Small intestine (tissue), 7 donors: ENCODE data around the gene MALT1. TPM values are rescaled to one million over a fixed set of nuclear protein-coding genes. Genes with fewer than 3 reads are reported as not detected.
A peak's percentile ranks its signal among the peaks of the same experiment; 100 is the strongest.

ENCODE experiments used
- DNase-seq, 2 donors: peaks; one replicate each; pipeline versions ENCODE4 v3.0.0 to v3.0.0-alpha.2; 2013
- FAIRE-seq: peaks from 2 replicates; lab custom pipeline; 2012; peaks lifted over from hg19 to GRCh38; lab: Jason Lieb, UNC
- H3K27ac ChIP-seq, 3 donors: one replicate each; pipeline ENCODE4 v1.5.1; 2013; ENCODE audit warnings: low read length in 2 of 3, mild to moderate bottlenecking in 2 of 3, control low read depth in 1 of 3, inconsistent platforms in 1 of 3, low read depth in 1 of 3, moderate library complexity in 1 of 3
- H3K27me3 ChIP-seq, 3 donors: one replicate each; pipeline ENCODE4 v1.6.1; 2013; ENCODE audit warnings: low read length in 3 of 3, inconsistent platforms in 1 of 3; ENCODE audit not compliant: control insufficient read depth in 3 of 3, insufficient read depth in 3 of 3
- H3K36me3 ChIP-seq, 3 donors: one replicate each; pipeline ENCODE4 v1.6.1; 2013; ENCODE audit warnings: low read length in 3 of 3, inconsistent platforms in 1 of 3, low read depth in 1 of 3, mild to moderate bottlenecking in 1 of 3, moderate library complexity in 1 of 3; ENCODE audit not compliant: control insufficient read depth in 3 of 3, insufficient read depth in 2 of 3
- H3K4me1 ChIP-seq, 3 donors: one replicate each; pipeline ENCODE4 v1.6.1; 2013; ENCODE audit warnings: low read length in 2 of 3, inconsistent platforms in 1 of 3, low read depth in 1 of 3, mild to moderate bottlenecking in 1 of 3, moderate library complexity in 1 of 3; ENCODE audit not compliant: control insufficient read depth in 3 of 3, insufficient read depth in 2 of 3
- H3K4me3 ChIP-seq, 3 donors: one replicate each; pipeline ENCODE4 v1.5.1; 2013; ENCODE audit warnings: low read length in 3 of 3, control low read depth in 1 of 3, inconsistent platforms in 1 of 3, low read depth in 1 of 3, mild to moderate bottlenecking in 1 of 3, moderate library complexity in 1 of 3
- H3K9me3 ChIP-seq, 2 donors: one replicate each; pipeline ENCODE4 v1.6.1; 2013; ENCODE audit warnings: low read depth in 1 of 2, low read length in 1 of 2; ENCODE audit not compliant: control insufficient read depth in 2 of 2, insufficient read depth in 1 of 2
- WGBS, 3 donors: extraction: QIAGEN DNeasy Blood & Tissue Kit; methylation state at CpG; one replicate each; pipeline ENCODE4 v1.1.7; 2013; 5-methylcytosine and 5-hydroxymethylcytosine counted together
- polyA plus RNA-seq, 4 donors: library from polyadenylated mRNA; stranded (reverse) in 3 of 4; unstranded in 1 of 4; fragments of 200-250 nt in 3 of 4; fragments of 120-200 nt in 1 of 4; gene quantifications; one replicate each; pipeline versions ENCODE4 v1.2.1 to v1.2.3, GENCODE V29; 2013
- donor health status: healthy with polysubstance abuse.
- donor health status: control.
- donor health status: control.
- donor health status: Bipolar disorder and iron deficiency.
- donor health status: healthy.

MALT1 gene
- polyA plus RNA-seq, 4 donors: 4.9 to 27.6 (median 6.3) TPM

GRCh38 chr18:58669731-58670378 is 1.4 kb upstream of the MALT1 start:
- no peak for DNase-seq
- H3K4me3 ChIP-seq: no peak overlapping the region

GRCh38 chr18:58670404-58671110 is 708 bp upstream of the MALT1 start:
- no peak for FAIRE-seq
- no peaks in the 10 kb centered on the region for H3K9me3 ChIP-seq
- WGBS, 3 donors: 16 to 21% (median 20%) methylated on average over 26 to 27 of the region's 27 CpGs

More at GRCh38 chr18:58669731-58670378, 1.4 kb upstream of the MALT1 start:
- peaks cover 0 to 2% (median 0%) of the 10 kb centered on the region in 3 donors for H3K36me3 ChIP-seq
- H3K27ac ChIP-seq: no peak overlapping the region
- H3K27me3 ChIP-seq: no peaks in the 10 kb centered on the region
- 70 to 74% (median 72%) methylated on average over 11 of the region's 11 CpGs for WGBS, 3 donors
- no peak for FAIRE-seq
- H3K9me3 ChIP-seq: no peaks in the 10 kb centered on the region
- H3K4me1 ChIP-seq: peaks cover 2 to 8% (median 3%) of the 10 kb centered on the region in 3 donors

GRCh38 chr18:58671632-58672564 is 633 bp downstream of the MALT1 start:
- no peaks in the 10 kb centered on the region for H3K27me3 ChIP-seq
- peaks cover 0 to 5% (median 0%) of the 10 kb centered on the region in 3 donors for H3K36me3 ChIP-seq
- peaks cover 2 to 8% (median 3%) of the 10 kb centered on the region in 3 donors for H3K4me1 ChIP-seq
- no peaks in the 10 kb centered on the region for H3K9me3 ChIP-seq
- FAIRE-seq (no peak), DNase-seq (peak in 1 of 2 donors; percentile 61)
- H3K27ac ChIP-seq: peak overlapping the region; percentile 76 to 100 (median 98)
- WGBS, 3 donors: 1% methylated on average over 55 to 64 of the region's 64 CpGs
- H3K4me3 ChIP-seq: peak overlapping the region; percentile 75 to 93 (median 88)

More at GRCh38 chr18:58670404-58671110, 708 bp upstream of the MALT1 start:
- Histone ChIP-seq H3K4me3 (peak overlapping the region; percentile 20 to 61 (median 60)), H3K27me3 (no peaks in the 10 kb centered on the region), H3K36me3 (peaks cover 0 to 2% (median 0%) of the 10 kb centered on the region in 3 donors), H3K4me1 (peaks cover 2 to 8% (median 3%) of the 10 kb centered on the region in 3 donors), H3K27ac (peak overlapping the region in 2 of 3 donors; percentile 41 to 63)
- no peak for DNase-seq

GRCh38 chr18:58674159-58674558 is 2.9 kb downstream of the MALT1 start:
- Histone ChIP-seq H3K27me3 (no peaks in the 10 kb centered on the region), H3K4me3 (no peak overlapping the region), H3K9me3 (no peaks in the 10 kb centered on the region), H3K36me3 (peaks cover 0 to 5% (median 0%) of the 10 kb centered on the region in 3 donors), H3K4me1 (peaks cover 2 to 8% (median 3%) of the 10 kb centered on the region in 3 donors), H3K27ac (no peak overlapping the region)
- 84 to 93% (median 87%) methylated on average over 5 of the region's 5 CpGs for WGBS, 3 donors
- no peak for DNase-seq
- no peak for FAIRE-seq

- WGBS, 3 donors: 60 to 72% (median 71%) methylated on average over 3 of the region's 3 CpGs
These were observed 3.7 kb downstream of the MALT1 start for GRCh38 chr18:58674863-58675472.

GRCh38 chr18:58676270-58676669 is 5.0 kb downstream of the MALT1 start:
- FAIRE-seq (no peak), DNase-seq (no peak)
- Histone ChIP-seq H3K9me3 (no peaks in the 10 kb centered on the region), H3K27ac (no peak overlapping the region), H3K4me3 (no peak overlapping the region), H3K36me3 (peaks cover 0 to 9% (median 0%) of the 10 kb centered on the region in 3 donors), H3K4me1 (peaks cover 2 to 3% (median 3%) of the 10 kb centered on the region in 3 donors), H3K27me3 (no peaks in the 10 kb centered on the region)
- 95 to 100% (median 96%) methylated on average over 1 of the region's 1 CpG for WGBS, 3 donors

More at GRCh38 chr18:58674863-58675472, 3.7 kb downstream of the MALT1 start:
- no peaks in the 10 kb centered on the region for H3K9me3 ChIP-seq
- no peak overlapping the region for H3K4me3 ChIP-seq
- no peak for DNase-seq
- FAIRE-seq: no peak
- H3K4me1 ChIP-seq: peaks cover 2 to 8% (median 3%) of the 10 kb centered on the region in 3 donors
- H3K36me3 ChIP-seq: peaks cover 0 to 9% (median 0%) of the 10 kb centered on the region in 3 donors
- no peaks in the 10 kb centered on the region for H3K27me3 ChIP-seq
- no peak overlapping the region for H3K27ac ChIP-seq

- Histone ChIP-seq H3K36me3 (peaks cover 0 to 21% (median 11%) of the 10 kb centered on the region in 3 donors), H3K9me3 (no peaks in the 10 kb centered on the region), H3K4me3 (no peak overlapping the region), H3K27ac (peak overlapping the region in 1 of 3 donors; percentile 63), H3K4me1 (peaks cover 0 to 6% (median 4%) of the 10 kb centered on the region in 3 donors), H3K27me3 (no peaks in the 10 kb centered on the region)
- WGBS, 3 donors: 67 to 74% (median 70%) methylated on average over 5 of the region's 5 CpGs
- DNase-seq (peak; percentile 89 to 91), FAIRE-seq (no peak)
These were observed 11.3 kb downstream of the MALT1 start for GRCh38 chr18:58682429-58683069.
